Spinal cord (tissue), 10 donors: ENCODE data around the gene HTR1D. TPM values are rescaled to one million over a fixed set of nuclear protein-coding genes. Genes with fewer than 3 reads are reported as not detected.
A peak's percentile ranks its signal among the peaks of the same experiment; 100 is the strongest.

Source experiments
- DNase-seq, 6 donors: peaks; one replicate each; pipeline versions ENCODE4 v3.0.0 to v3.0.0-alpha.2; 2013 to 2015; ENCODE audit warnings: low spot score in 6 of 6, low read depth in 4 of 6
- H3K27ac ChIP-seq: one replicate; pipeline ENCODE4 v1.5.1; 2013; ENCODE audit warnings: low read depth, low read length, control low read depth
- H3K27me3 ChIP-seq: one replicate; pipeline ENCODE4 v1.6.1; 2013; ENCODE audit warnings: low read length; ENCODE audit not compliant: control insufficient read depth, insufficient read depth
- H3K36me3 ChIP-seq: one replicate; pipeline ENCODE4 v1.6.1; 2013; ENCODE audit warnings: low read length; ENCODE audit not compliant: control insufficient read depth, insufficient read depth
- H3K4me1 ChIP-seq: one replicate; pipeline ENCODE4 v1.6.1; 2013; ENCODE audit warnings: low read length; ENCODE audit not compliant: control insufficient read depth, insufficient read depth
- H3K4me3 ChIP-seq: one replicate; pipeline ENCODE4 v1.5.1; 2013; ENCODE audit warnings: low read depth, low read length, control low read depth
- H3K9me3 ChIP-seq: one replicate; pipeline ENCODE4 v1.6.1; 2013; ENCODE audit warnings: low read length; ENCODE audit not compliant: control insufficient read depth, insufficient read depth
- WGBS: methylation state at CpG from one replicate; pipeline ENCODE4 v1.1.5; 2013; ENCODE audit warnings: missing lambda C conversion rate; ENCODE audit not compliant: insufficient coverage; 5-methylcytosine and 5-hydroxymethylcytosine counted together
- polyA plus RNA-seq, 2 donors: library from polyadenylated mRNA; unstranded; fragments of 120-200 nt; gene quantifications; one replicate each; pipeline ENCODE4 v1.2.1, GENCODE V29; 2013; ENCODE audit not compliant: insufficient read length in 2 of 2
- total RNA-seq, 2 donors: library from RNA; depleted of rRNA in 1 of 2; stranded (reverse); fragments of 120-200 nt in 1 of 2; fragments of >200 nt in 1 of 2; gene quantifications; one replicate each; pipeline versions ENCODE4 v1.2.3 to v1.2.4, GENCODE V29; 2013 to 2014
- donor health status: healthy.

Gene HTR1D
- total and polyA plus RNA-seq, 4 donors: 0.66 to 6.5 (median 3.7) TPM

DNA sequence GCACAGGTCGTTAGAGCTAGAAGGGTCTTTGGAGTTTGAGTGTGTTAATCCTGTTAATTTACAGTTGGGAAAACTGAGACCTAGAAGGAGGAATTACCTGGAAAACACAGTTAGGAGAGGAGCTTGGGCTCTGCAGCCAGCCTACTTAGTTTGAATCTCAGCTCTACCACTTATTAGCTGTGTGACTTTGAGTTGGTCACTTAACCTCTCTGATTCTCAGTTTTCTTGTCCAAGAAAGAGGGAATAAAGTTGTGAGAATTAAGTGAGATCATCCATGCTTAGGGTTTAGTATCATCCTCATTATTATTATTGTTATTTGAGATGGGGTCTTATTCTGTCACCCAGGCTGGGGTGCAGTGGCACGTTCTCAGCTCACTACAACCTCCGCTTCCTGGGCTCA, 5.4 kb upstream of the HTR1D start:
- H3K4me3 ChIP-seq: no peak overlapping the region
- peaks cover 2% of the 10 kb centered on the region for H3K27me3 ChIP-seq
- peaks cover 6% of the 10 kb centered on the region for H3K4me1 ChIP-seq
- no peak overlapping the region for H3K27ac ChIP-seq
- no peak for DNase-seq
- no peaks in the 10 kb centered on the region for H3K36me3 ChIP-seq
- H3K9me3 ChIP-seq: no peaks in the 10 kb centered on the region
- WGBS: 70% methylated on average over 1 of the region's 3 CpGs

DNA sequence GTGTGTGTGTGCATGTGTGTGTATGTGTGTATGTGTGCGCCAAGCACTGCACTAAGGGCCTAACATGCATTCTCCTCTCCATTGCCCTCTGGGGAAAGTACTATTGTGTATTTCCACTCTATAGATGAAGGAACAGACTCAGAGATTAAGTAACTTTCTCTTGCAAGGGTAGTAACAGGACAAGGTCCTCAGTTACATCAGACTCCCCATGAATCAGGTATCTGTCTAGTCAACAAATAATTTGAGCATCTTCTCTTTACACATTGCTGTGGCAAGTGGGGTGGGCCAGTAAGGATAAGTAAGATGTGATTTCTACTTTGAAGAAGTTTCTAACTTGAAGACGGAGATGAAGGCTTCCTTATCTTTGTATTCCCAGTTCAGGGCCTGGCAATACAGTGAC, 5.0 kb upstream of the HTR1D start:
- no peaks in the 10 kb centered on the region for H3K36me3 ChIP-seq
- DNase-seq: no peak
- H3K9me3 ChIP-seq: no peaks in the 10 kb centered on the region
- no peak overlapping the region for H3K4me3 ChIP-seq
- peaks cover 5% of the 10 kb centered on the region for H3K27me3 ChIP-seq
- H3K27ac ChIP-seq: no peak overlapping the region
- WGBS: 83% methylated on average over 1 of the region's 2 CpGs
- H3K4me1 ChIP-seq: peaks cover 10% of the 10 kb centered on the region

- no peaks in the 10 kb centered on the region for H3K9me3 ChIP-seq
- DNase-seq: no peak
- peaks cover 11% of the 10 kb centered on the region for H3K27me3 ChIP-seq
- no peaks in the 10 kb centered on the region for H3K36me3 ChIP-seq
- no peak overlapping the region for H3K4me3 ChIP-seq
- no peak overlapping the region for H3K27ac ChIP-seq
- WGBS: no CpG with 5 or more reads among the region's 2 CpGs
- H3K4me1 ChIP-seq: peaks cover 16% of the 10 kb centered on the region
Observed at GRCh38 chr1:23221107-23221506, 3.8 kb upstream of the HTR1D start.

DNA sequence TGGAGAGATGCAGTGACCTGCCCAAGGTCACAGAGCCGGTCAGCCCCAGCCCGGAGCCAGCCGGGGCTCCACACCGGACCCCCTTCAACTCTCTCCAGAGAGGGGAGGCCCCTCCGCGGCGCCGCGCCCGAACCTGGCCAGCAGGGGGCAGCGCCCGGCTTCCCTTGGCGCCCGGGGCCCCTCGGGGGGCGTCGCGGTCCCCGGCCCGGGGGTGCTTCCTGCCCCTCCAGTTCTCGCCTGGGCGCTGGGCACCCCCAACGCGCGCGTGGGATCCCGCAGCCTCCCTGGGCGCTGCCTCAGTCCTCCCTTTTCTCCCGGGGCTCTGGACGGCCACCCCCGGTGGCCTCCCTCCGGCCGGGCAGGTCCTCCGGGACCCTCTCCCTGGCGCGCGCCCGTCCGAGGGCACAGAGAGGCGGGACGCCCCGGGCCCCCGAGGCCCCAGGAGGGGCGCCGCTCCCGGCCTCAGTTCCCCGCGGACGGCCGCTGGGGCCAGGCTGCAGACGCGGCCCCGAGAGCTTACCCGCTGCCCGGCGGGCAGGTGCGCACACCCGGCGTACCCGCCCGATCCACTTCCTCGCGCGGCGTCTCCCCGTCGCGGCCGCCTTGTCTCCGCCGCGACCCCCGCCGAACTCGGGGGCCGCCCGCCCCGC, 406 bp downstream of the HTR1D start:
- peak in 1 of 6 donors; percentile 18 for DNase-seq
- Histone ChIP-seq H3K27me3 (peaks cover 28% of the 10 kb centered on the region), H3K9me3 (no peaks in the 10 kb centered on the region), H3K4me3 (no peak overlapping the region), H3K27ac (no peak overlapping the region), H3K4me1 (peaks cover 16% of the 10 kb centered on the region), H3K36me3 (no peaks in the 10 kb centered on the region)
- WGBS: under 1% methylated on average over 78 of the region's 78 CpGs

DNA sequence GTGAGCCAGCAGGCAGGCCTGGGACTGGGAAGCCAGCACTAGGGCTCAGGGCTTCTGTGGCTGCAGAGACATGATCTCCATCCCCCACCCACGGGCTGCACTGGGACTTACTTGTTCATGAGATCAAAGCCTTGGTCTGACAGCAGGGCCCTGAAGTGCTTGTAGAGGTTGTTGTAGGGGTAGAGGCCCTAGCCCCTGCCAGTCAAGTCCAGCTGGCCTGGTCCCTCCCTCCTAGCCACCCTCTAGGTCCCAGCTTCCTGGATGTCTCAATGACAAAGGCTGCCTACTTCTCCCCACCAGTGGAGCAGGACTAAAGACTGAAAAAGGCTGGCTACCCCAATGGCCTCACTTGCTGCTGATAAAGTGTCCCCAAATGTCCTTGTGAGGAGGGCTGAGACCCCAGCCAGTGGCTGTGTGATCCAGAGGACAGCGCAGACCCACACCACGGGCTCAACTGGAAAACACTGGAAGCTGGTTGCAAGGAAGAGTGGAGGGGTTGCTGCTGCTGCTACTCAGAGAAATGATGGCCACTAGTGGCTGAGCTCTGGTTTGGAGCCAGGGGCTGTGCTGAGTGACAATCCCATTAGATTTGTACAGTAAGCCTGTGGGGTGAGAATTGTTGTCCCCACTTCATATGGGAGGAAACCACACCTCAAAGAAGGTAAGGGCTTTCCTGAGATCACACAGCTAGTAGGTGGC, 1.4 kb downstream of the HTR1D start:
- Histone ChIP-seq H3K4me3 (no peak overlapping the region), H3K27me3 (peaks cover 28% of the 10 kb centered on the region), H3K9me3 (no peaks in the 10 kb centered on the region), H3K36me3 (no peaks in the 10 kb centered on the region), H3K27ac (no peak overlapping the region), H3K4me1 (peaks cover 16% of the 10 kb centered on the region)
- 71% methylated on average over 2 of the region's 3 CpGs for WGBS
- no peak for DNase-seq

- WGBS: 100% methylated on average over 1 of the region's 3 CpGs
- H3K36me3 ChIP-seq: no peaks in the 10 kb centered on the region
- H3K9me3 ChIP-seq: no peaks in the 10 kb centered on the region
- no peak for DNase-seq
- H3K4me3 ChIP-seq: no peak overlapping the region
- H3K27me3 ChIP-seq: peaks cover 28% of the 10 kb centered on the region
- no peak overlapping the region for H3K27ac ChIP-seq
- H3K4me1 ChIP-seq: peaks cover 16% of the 10 kb centered on the region
Observed at GRCh38 chr1:23215291-23215690, 2.0 kb downstream of the HTR1D start.

DNA sequence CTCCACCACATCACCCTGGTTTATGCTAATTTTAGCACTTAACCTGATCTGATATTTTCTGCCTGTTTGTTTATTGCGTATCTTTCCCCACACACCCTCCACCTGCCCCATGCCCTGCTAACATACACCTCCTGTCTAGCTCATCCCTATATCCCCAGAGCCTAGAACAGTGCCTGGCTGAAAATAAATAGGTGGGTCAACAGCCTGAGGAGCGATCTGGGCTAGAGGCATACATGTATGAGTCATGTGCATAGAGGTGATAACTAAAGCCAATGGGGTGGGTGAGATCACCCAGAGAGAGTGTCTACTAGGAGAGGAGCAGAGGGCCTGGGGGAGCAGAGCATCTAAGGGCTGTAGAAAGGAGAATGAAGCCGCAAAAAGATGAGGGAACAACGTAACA, 2.7 kb downstream of the HTR1D start:
- Histone ChIP-seq H3K36me3 (no peaks in the 10 kb centered on the region), H3K27me3 (peaks cover 28% of the 10 kb centered on the region), H3K9me3 (no peaks in the 10 kb centered on the region), H3K4me1 (peaks cover 16% of the 10 kb centered on the region), H3K27ac (no peak overlapping the region), H3K4me3 (no peak overlapping the region)
- DNase-seq: no peak
- WGBS: 88% methylated on average over 3 of the region's 4 CpGs

DNA sequence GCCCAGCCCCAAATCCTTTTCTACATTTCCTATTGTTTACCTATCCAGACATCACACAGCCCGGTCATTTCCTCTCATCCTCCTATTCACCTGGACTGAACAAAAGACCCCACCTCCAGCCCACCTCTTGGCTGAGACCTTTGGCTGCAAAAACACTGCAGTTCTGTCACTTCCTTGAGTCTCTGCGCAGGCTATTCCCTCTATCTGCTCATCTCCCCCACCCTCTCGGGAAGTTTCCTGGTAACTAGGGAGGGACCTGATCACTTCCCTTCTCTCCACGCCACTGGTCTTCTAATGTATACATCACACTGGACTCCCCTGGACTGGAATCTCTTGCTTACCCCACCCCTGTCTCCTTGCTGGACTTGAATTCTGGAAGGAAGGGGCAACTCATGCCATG, 5.3 kb downstream of the HTR1D start:
- Histone ChIP-seq H3K27ac (no peak overlapping the region), H3K36me3 (no peaks in the 10 kb centered on the region), H3K9me3 (no peaks in the 10 kb centered on the region), H3K4me1 (peaks cover 12% of the 10 kb centered on the region), H3K4me3 (no peak overlapping the region), H3K27me3 (peaks cover 23% of the 10 kb centered on the region)
- 85% methylated on average over 3 of the region's 4 CpGs for WGBS
- no peak for DNase-seq

GRCh38 chr1:23210963-23211362, 6.3 kb downstream of the HTR1D start:
- DNase-seq: no peak
- H3K36me3 ChIP-seq: no peaks in the 10 kb centered on the region
- H3K4me3 ChIP-seq: no peak overlapping the region
- no CpG with 5 or more reads among the region's 2 CpGs for WGBS
- no peaks in the 10 kb centered on the region for H3K9me3 ChIP-seq
- peaks cover 5% of the 10 kb centered on the region for H3K4me1 ChIP-seq
- H3K27me3 ChIP-seq: peaks cover 15% of the 10 kb centered on the region
- no peak overlapping the region for H3K27ac ChIP-seq

- Histone ChIP-seq H3K27me3 (peaks cover 9% of the 10 kb centered on the region), H3K9me3 (no peaks in the 10 kb centered on the region), H3K36me3 (no peaks in the 10 kb centered on the region), H3K4me3 (no peak overlapping the region), H3K27ac (no peak overlapping the region), H3K4me1 (no peaks in the 10 kb centered on the region)
- 72% methylated on average over 3 of the region's 6 CpGs for WGBS
- DNase-seq: no peak
Observed at GRCh38 chr1:23210351-23210785, 6.9 kb downstream of the HTR1D start.
